Stimulated activated CD4-positive, alpha-beta T cell treated with anti-CD3 and anti-CD28 coated beads, Interleukin-2, amount 100 ng/mL, for 48 hours (primary cell): ENCODE data around the gene FTCD.

Experiments
- DNase-seq, 2 donors: peaks; one replicate each; pipeline ENCODE4 v3.0.0-alpha.2; 2020

The FTCD gene

DNA sequence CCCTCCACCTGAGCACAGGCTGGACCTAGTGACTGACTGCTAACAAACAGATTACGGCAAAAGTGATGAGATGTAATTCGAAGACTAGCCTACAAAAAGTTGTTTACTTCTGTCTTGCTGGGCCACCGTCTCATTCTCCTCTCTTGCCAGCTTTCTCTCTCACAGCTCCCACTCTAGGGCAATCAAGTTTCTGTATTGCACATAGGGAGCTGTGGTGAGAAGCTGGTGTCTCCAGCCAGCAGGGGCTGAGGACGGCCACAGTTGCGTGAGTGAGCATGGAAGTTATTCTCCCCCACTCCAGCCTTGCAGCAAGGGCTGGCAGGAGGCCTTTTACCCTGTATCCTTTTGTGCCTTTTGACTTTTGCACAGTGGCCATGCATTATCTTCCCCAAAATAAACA, 66.1 kb downstream of the FTCD start:
- DNase-seq: no peak

DNA sequence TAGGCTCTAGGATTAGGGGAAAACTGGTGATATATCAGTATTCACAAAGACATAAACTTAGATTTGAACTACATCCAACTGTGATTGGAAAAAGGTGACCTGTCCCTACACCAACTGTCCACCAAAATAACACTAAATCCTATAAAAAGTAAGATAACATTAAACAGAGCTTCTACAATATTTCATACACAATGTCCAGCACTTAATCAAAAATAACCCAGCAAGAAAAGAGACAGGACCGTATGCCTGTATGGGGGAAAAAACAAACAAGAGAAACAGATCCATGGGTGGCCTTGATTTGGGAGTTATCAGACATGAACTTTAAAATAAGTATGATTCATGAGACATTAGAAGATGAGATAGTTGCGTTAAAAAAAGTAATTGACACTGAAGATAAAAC, 67.2 kb downstream of the FTCD start:
- no peak for DNase-seq

DNA sequence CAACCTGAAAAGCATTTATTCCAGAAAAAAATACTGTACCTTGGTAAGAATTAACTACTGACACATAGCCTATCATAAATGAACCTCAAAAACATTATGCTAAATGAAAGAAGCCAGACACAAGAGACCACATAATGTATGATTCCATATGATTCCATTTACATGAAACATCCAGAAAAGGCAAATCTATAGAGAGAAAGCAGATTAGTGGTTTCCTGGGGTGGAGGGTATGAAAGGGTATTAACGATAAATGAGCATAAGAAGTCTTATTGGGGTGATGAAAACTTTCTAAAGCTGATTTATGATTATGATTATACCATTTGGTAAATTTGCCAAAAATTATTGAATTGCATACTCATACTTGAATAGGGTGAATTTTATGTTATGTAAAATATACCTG, 67.7 kb downstream of the FTCD start:
- DNase-seq: no peak
